HEK293 (cell line): Measurements from ENCODE around the gene QRICH2.

Experiments
- CTCF ChIA-PET: fragments of 350-600 bp; formaldehyde crosslinking; extraction: SDS; loops from one replicate; lab custom pipeline; 2021; ENCODE audit warnings: antibody characterized with exemption; lab: Yijun Ruan, JAX
- POLR2A ChIA-PET: fragments of 300-600 bp; formaldehyde crosslinking; extraction: SDS; loops from one replicate; lab custom pipeline; 2020; ENCODE audit warnings: antibody characterized with exemption, inconsistent platforms; lab: Yijun Ruan, JAX
- H3K27ac ChIP-seq: fragments of 200-500 bp; sonication (Bioruptor generic); 2 replicates; pipeline ENCODE4 v1.5.1; 2014; ENCODE audit warnings: low read depth, low read length, control low read depth, inconsistent platforms; ENCODE audit errors: extremely low read depth
- H3K36me3 ChIP-seq, 2 experiments: fragments of 200-500 bp in 1 of 2; sonication (Bioruptor generic) in 1 of 2; 1 replicate in 1 of 2; 2 replicates in 1 of 2; pipeline ENCODE4 v1.5.1; 2014 to 2017; ENCODE audit warnings: inconsistent platforms in 2 of 2, low read length in 2 of 2; ENCODE audit not compliant: control insufficient read depth in 2 of 2, insufficient read depth in 1 of 2
- H3K4me1 ChIP-seq: fragments of 200-500 bp; sonication (Bioruptor generic); 2 replicates; pipeline ENCODE4 v1.5.1; 2014; ENCODE audit warnings: mild to moderate bottlenecking, low read length, inconsistent platforms; ENCODE audit not compliant: control insufficient read depth, insufficient read depth
- H3K4me3 ChIP-seq: 2 replicates; pipeline ENCODE4 v1.5.1; 2011; ENCODE audit warnings: low read depth, mild to moderate bottlenecking, control low read depth, low read length, moderate library complexity
- H3K9me3 ChIP-seq: fragments of 200-500 bp; sonication (Bioruptor generic); 2 replicates; pipeline ENCODE4 v1.5.1; 2014; ENCODE audit warnings: low read depth, low read length, inconsistent platforms; ENCODE audit not compliant: control insufficient read depth, insufficient read depth
- ATF2 ChIP-seq: fragments of 450-650 bp; formaldehyde crosslinking; IDR thresholded peaks from 2 replicates; pipeline ENCODE4 v1.5.1; 2016; ENCODE audit warnings: missing biosample characterization, missing genetic modification characterization, low read depth
- EGR2 ChIP-seq: fragments of 450-650 bp; formaldehyde crosslinking; IDR thresholded peaks from 2 replicates; pipeline ENCODE4 v1.5.1; 2016; ENCODE audit warnings: low read depth, missing biosample characterization, missing genetic modification characterization
- GLIS1 ChIP-seq: fragments of 450-650 bp; formaldehyde crosslinking; IDR thresholded peaks from 2 replicates; pipeline ENCODE4 v1.5.1; 2016; ENCODE audit warnings: missing biosample characterization, missing genetic modification characterization
- GLIS2 ChIP-seq: fragments of 450-650 bp; formaldehyde crosslinking; IDR thresholded peaks from 2 replicates; pipeline ENCODE4 v1.5.1; 2016; ENCODE audit warnings: missing biosample characterization, missing genetic modification characterization
- SCRT2 ChIP-seq: fragments of 450-650 bp; formaldehyde crosslinking; IDR thresholded peaks from 2 replicates; pipeline ENCODE4 v1.5.1; 2016; ENCODE audit warnings: missing biosample characterization, missing genetic modification characterization
- ZBTB10 ChIP-seq: fragments of 450-650 bp; formaldehyde crosslinking; IDR thresholded peaks from 2 replicates; pipeline ENCODE4 v1.5.1; 2016; ENCODE audit warnings: missing biosample characterization, missing genetic modification characterization
- ZBTB6 ChIP-seq: fragments of 450-650 bp; formaldehyde crosslinking; IDR thresholded peaks from 2 replicates; pipeline ENCODE4 v1.5.1; 2017; ENCODE audit warnings: missing biosample characterization, missing genetic modification characterization
- ZBTB8A ChIP-seq: fragments of 450-650 bp; formaldehyde crosslinking; IDR thresholded peaks from 2 replicates; pipeline ENCODE4 v1.5.1; 2016; ENCODE audit warnings: missing biosample characterization, missing genetic modification characterization
- ZFHX2 ChIP-seq: fragments of 450-650 bp; formaldehyde crosslinking; conservative IDR thresholded peaks from 2 replicates; pipeline ENCODE4 v1.5.1; 2016; ENCODE audit warnings: missing biosample characterization, missing genetic modification characterization
- ZIC2 ChIP-seq: fragments of 450-650 bp; formaldehyde crosslinking; IDR thresholded peaks from 2 replicates; pipeline ENCODE4 v1.5.1; 2016; ENCODE audit warnings: missing biosample characterization, missing genetic modification characterization
- ZNF114 ChIP-seq: fragments of 450-650 bp; formaldehyde crosslinking; IDR thresholded peaks from 2 replicates; pipeline ENCODE4 v1.5.0; 2017; ENCODE audit warnings: missing biosample characterization, missing genetic modification characterization
- ZNF202 ChIP-seq: fragments of 450-650 bp; formaldehyde crosslinking; IDR thresholded peaks from 2 replicates; pipeline ENCODE4 v1.5.1; 2016; ENCODE audit warnings: missing biosample characterization, missing genetic modification characterization, borderline replicate concordance
- ZNF248 ChIP-seq: fragments of 450-650 bp; formaldehyde crosslinking; IDR thresholded peaks from 2 replicates; pipeline ENCODE4 v1.5.1; 2017; ENCODE audit warnings: missing biosample characterization, missing genetic modification characterization
- ZNF280D ChIP-seq: fragments of 450-650 bp; formaldehyde crosslinking; IDR thresholded peaks from 2 replicates; pipeline ENCODE4 v1.5.1; 2016; ENCODE audit warnings: missing biosample characterization, missing genetic modification characterization
- ZNF335 ChIP-seq: fragments of 450-650 bp; formaldehyde crosslinking; conservative IDR thresholded peaks from 2 replicates; pipeline ENCODE4 v1.5.1; 2016; ENCODE audit warnings: missing biosample characterization, missing genetic modification characterization
- ZNF423 ChIP-seq: fragments of 450-650 bp; formaldehyde crosslinking; IDR thresholded peaks from 2 replicates; pipeline ENCODE4 v1.5.1; 2016; ENCODE audit warnings: missing biosample characterization, missing genetic modification characterization
- ZNF426 ChIP-seq: fragments of 450-650 bp; formaldehyde crosslinking; IDR thresholded peaks from 2 replicates; pipeline ENCODE4 v1.5.1; 2017; ENCODE audit warnings: missing biosample characterization, missing genetic modification characterization, mild to moderate bottlenecking, inconsistent platforms, moderate library complexity
- ZNF529 ChIP-seq: fragments of 450-650 bp; formaldehyde crosslinking; IDR thresholded peaks from 2 replicates; pipeline ENCODE4 v1.5.1; 2017; ENCODE audit warnings: missing genetic modification characterization, missing biosample characterization; ENCODE audit not compliant: insufficient replicate concordance
- ZNF623 ChIP-seq: fragments of 450-650 bp; formaldehyde crosslinking; IDR thresholded peaks from 2 replicates; pipeline ENCODE4 v1.5.1; 2016; ENCODE audit warnings: missing biosample characterization, missing genetic modification characterization
- ZNF629 ChIP-seq: fragments of 450-650 bp; formaldehyde crosslinking; IDR thresholded peaks from 2 replicates; pipeline ENCODE4 v1.5.1; 2017; ENCODE audit warnings: missing biosample characterization, missing genetic modification characterization
- ZNF768 ChIP-seq: fragments of 450-650 bp; formaldehyde crosslinking; IDR thresholded peaks from 2 replicates; pipeline ENCODE4 v1.5.1; 2018; ENCODE audit warnings: missing biosample characterization, mild to moderate bottlenecking, missing genetic modification characterization
- ZNF777 ChIP-seq: fragments of 450-650 bp; formaldehyde crosslinking; IDR thresholded peaks from 2 replicates; pipeline ENCODE4 v1.5.1; 2017; ENCODE audit warnings: missing biosample characterization, missing genetic modification characterization, borderline replicate concordance

Gene QRICH2

GRCh38 chr17:76273445-76274111 is 34.5 kb downstream of the QRICH2 start:
- TF ChIP-seq ZNF777, result no peak
- peak; percentile 15; the same call in 1 of the 2 replicates for TF ChIP-seq ZIC2 (tag by site-specific recombination)
- peak; percentile 70 for TF ChIP-seq GLIS2
- 0 out of 2 replicates have a peak, but pooled peaks have one; percentile 36 for TF ChIP-seq ZFHX2 (tag by site-specific recombination)
- TF ChIP-seq ZBTB6, result no peak
- TF ChIP-seq ZNF335, result no peak
- TF ChIP-seq ZNF529, result no peak
- TF ChIP-seq, all 188 proteins: peak for 3
- Histone ChIP-seq H3K27ac (no peak overlapping the region), H3K36me3 (peaks cover 0 to 26% of the 10 kb centered on the region in 2 experiments; a peak in 2 of 3 replicates), H3K9me3 (no peaks in the 10 kb centered on the region), H3K4me3 (no peak overlapping the region), H3K4me1 (no peaks in the 10 kb centered on the region)
- POLR2A ChIA-PET, result interaction anchor here (0.9 to 1.6 kb wide), 3 partner anchors 9 to 201 kb away, joined by 3 to 8 read pairs (median 4); partner anchors contain the start of genes SRP68 and UBALD2
- CTCF ChIA-PET, result interaction anchor here (0.6 to 2.0 kb wide), 9 partner anchors 8 to 1044 kb away, joined by 3 to 10 read pairs (median 4); partner anchors contain the start of gene UBALD2

- no peaks in the 10 kb centered on the region for H3K9me3 ChIP-seq
- ChIA-PET POLR2A (interaction anchor here (0.5 to 1.5 kb wide), 5 partner anchors 27 to 217 kb away, joined by 3 to 5 read pairs (median 4); partner anchors contain the start of gene SRP68), CTCF (interaction anchor here (0.6 to 2.0 kb wide), 8 partner anchors 26 to 523 kb away, joined by 3 to 10 read pairs (median 4); no protein-coding TSS in a partner anchor)
- no peaks in the 10 kb centered on the region for H3K4me1 ChIP-seq
- no peak overlapping the region for H3K27ac ChIP-seq
- peaks cover under 1 to 26% of the 10 kb centered on the region in 2 experiments; a peak in 2 of 3 replicates for H3K36me3 ChIP-seq
- no peak overlapping the region for H3K4me3 ChIP-seq
- TF ChIP-seq ZNF629 (tag by site-specific recombination) (peak; percentile 43; the same call in 1 of the 2 replicates), ZBTB10 (peak; percentile 33; the same call in 1 of the 2 replicates), ZNF768 (tag by site-specific recombination) (no peak), ZNF426 (tag by site-specific recombination) (no peak), GLIS1 (peak; percentile 71), ATF2 (tag by site-specific recombination) (peak; percentile 67; the same call in 1 of the 2 replicates), ZIC2 (tag by site-specific recombination) (peak; percentile 86), ZNF202 (tag by site-specific recombination) (no peak), ZNF248 (tag by site-specific recombination) (no peak), ZNF280D (no peak), SCRT2 (peak; percentile 81), ZNF114 (no peak), ZNF623 (tag by site-specific recombination) (no peak), ZNF423 (0 out of 2 replicates have a peak, but pooled peaks have one; percentile 26), ZBTB8A (tag by site-specific recombination) (peak; percentile 47; the same call in 1 of the 2 replicates), EGR2 (no peak)
- TF ChIP-seq, all 188 proteins: peak for 8
Measured at GRCh38 chr17:76272541-76273444, 35.3 kb downstream of the QRICH2 start.
